Measurements from ENCODE around the gene PRRT3. TPM values are rescaled to one million over a fixed set of nuclear protein-coding genes. Genes with fewer than 3 reads are reported as not detected.
"Not testable (repeated sequence)": the region's sequence is repeated elsewhere in the genome, so short reads cannot be mapped to it uniquely, and the experiment has no call there.

The PRRT3 gene
- total and polyA plus RNA-seq, 2 of the 13 experiments (the other 11 are each of a cell fraction or from before 2014, with no cell fraction given) = 0.22 to 0.44 TPM

DNA sequence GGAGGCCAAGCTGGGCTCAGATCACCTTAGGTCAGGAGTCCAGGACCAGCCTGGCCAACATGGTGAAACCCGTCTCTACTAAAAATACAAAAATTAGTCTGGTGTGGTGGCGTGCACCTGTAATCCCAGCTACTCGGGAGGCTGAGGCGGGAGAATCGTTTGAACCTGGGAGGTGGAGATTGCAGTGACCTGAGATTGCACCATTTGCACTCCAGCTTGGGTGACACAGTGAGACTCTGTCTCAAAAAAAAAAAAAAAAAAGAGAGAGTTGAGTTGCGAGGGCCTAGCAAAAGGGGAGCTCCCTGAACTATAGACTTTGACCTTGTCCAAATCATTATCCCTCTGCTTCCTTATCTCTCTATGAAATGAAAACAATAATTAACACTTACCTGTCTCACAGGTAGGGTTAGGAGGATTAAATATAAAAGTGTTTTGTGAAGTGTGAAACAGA lies 51.2 kb downstream of the PRRT3 start:
- not testable (repeated sequence) for BruUV-seq (replicated peaks); TF ChIP-seq GABPA (IDR thresholded peaks at IDR 0.05; ENCODE audit: low read depth, low read length)
- FAIRE-seq = peak; percentile 53
- POLR2A ChIA-PET = interaction anchor here (0.6 to 9.3 kb wide), 10 partner anchors 10 to 264 kb away, joined by 3 to 298 read pairs (median 12); partner anchors contain the start of genes ARPC4, CRELD1, IL17RC and JAGN1
- TF ChIP-seq SIX4 (CRISPR knock-in tag; IDR thresholded peaks at IDR 0.05) (peak; percentile 26; the same call in 1 of the 2 replicates), JUNB (CRISPR knock-in tag; IDR thresholded peaks at IDR 0.05; ENCODE audit: borderline replicate concordance) (peak; percentile 37; the same call in 1 of the 2 replicates), NR2C2 (CRISPR knock-in tag; IDR thresholded peaks at IDR 0.05; ENCODE audit: borderline replicate concordance) (peak; percentile 63; the same call in 1 of the 2 replicates), RFXANK (CRISPR knock-in tag; IDR thresholded peaks at IDR 0.05) (0 out of 2 replicates have a peak, but pooled peaks have one; percentile 21), HOMEZ (CRISPR knock-in tag; IDR thresholded peaks at IDR 0.05; ENCODE audit: low read depth) (0 out of 2 replicates have a peak, but pooled peaks have one; percentile 38), ZNF788 (CRISPR knock-in tag; IDR thresholded peaks at IDR 0.05; ENCODE audit: borderline replicate concordance) (0 out of 2 replicates have a peak, but pooled peaks have one; percentile 77), TBX3 (IDR thresholded peaks at IDR 0.05; ENCODE audit: borderline replicate concordance) (peak; percentile 83; the same call in 1 of the 2 replicates), FOXP1 (IDR thresholded peaks at IDR 0.05) (peak; percentile 40; the same call in 1 of the 2 replicates), FOXP1 (CRISPR knock-in tag; IDR thresholded peaks at IDR 0.05) (peak; percentile 30; the same call in 1 of the 2 replicates), ZNF644 (CRISPR knock-in tag; IDR thresholded peaks at IDR 0.05; ENCODE audit: low read depth) (0 out of 2 replicates have a peak, but pooled peaks have one; percentile 26), ZEB1 (IDR thresholded peaks at IDR 0.05; ENCODE audit: insufficient replicate concordance, low read depth) (peak; percentile 96), TARDBP (CRISPR knock-in tag; IDR thresholded peaks at IDR 0.05) (peak; percentile 37; the same call in 1 of the 2 replicates), SMC3 (IDR thresholded peaks at IDR 0.05; ENCODE audit: low read length) (peak; percentile 19; the same call in 1 of the 2 replicates), GABPA (CRISPR knock-in tag; IDR thresholded peaks at IDR 0.05; ENCODE audit: low read depth) (peak; percentile 50)
- TF ChIP-seq, protein P1, sequence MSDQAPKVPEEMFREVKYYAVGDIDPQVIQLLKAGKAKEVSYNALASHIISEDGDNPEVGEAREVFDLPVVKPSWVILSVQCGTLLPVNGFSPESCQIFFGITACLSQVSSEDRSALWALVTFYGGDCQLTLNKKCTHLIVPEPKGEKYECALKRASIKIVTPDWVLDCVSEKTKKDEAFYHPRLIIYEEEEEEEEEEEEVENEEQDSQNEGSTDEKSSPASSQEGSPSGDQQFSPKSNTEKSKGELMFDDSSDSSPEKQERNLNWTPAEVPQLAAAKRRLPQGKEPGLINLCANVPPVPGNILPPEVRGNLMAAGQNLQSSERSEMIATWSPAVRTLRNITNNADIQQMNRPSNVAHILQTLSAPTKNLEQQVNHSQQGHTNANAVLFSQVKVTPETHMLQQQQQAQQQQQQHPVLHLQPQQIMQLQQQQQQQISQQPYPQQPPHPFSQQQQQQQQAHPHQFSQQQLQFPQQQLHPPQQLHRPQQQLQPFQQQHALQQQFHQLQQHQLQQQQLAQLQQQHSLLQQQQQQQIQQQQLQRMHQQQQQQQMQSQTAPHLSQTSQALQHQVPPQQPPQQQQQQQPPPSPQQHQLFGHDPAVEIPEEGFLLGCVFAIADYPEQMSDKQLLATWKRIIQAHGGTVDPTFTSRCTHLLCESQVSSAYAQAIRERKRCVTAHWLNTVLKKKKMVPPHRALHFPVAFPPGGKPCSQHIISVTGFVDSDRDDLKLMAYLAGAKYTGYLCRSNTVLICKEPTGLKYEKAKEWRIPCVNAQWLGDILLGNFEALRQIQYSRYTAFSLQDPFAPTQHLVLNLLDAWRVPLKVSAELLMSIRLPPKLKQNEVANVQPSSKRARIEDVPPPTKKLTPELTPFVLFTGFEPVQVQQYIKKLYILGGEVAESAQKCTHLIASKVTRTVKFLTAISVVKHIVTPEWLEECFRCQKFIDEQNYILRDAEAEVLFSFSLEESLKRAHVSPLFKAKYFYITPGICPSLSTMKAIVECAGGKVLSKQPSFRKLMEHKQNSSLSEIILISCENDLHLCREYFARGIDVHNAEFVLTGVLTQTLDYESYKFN (CRISPR knock-in tag; conservative IDR thresholded peaks at IDR 0.05) = peak; percentile 94
- TF ChIP-seq, protein P2, sequence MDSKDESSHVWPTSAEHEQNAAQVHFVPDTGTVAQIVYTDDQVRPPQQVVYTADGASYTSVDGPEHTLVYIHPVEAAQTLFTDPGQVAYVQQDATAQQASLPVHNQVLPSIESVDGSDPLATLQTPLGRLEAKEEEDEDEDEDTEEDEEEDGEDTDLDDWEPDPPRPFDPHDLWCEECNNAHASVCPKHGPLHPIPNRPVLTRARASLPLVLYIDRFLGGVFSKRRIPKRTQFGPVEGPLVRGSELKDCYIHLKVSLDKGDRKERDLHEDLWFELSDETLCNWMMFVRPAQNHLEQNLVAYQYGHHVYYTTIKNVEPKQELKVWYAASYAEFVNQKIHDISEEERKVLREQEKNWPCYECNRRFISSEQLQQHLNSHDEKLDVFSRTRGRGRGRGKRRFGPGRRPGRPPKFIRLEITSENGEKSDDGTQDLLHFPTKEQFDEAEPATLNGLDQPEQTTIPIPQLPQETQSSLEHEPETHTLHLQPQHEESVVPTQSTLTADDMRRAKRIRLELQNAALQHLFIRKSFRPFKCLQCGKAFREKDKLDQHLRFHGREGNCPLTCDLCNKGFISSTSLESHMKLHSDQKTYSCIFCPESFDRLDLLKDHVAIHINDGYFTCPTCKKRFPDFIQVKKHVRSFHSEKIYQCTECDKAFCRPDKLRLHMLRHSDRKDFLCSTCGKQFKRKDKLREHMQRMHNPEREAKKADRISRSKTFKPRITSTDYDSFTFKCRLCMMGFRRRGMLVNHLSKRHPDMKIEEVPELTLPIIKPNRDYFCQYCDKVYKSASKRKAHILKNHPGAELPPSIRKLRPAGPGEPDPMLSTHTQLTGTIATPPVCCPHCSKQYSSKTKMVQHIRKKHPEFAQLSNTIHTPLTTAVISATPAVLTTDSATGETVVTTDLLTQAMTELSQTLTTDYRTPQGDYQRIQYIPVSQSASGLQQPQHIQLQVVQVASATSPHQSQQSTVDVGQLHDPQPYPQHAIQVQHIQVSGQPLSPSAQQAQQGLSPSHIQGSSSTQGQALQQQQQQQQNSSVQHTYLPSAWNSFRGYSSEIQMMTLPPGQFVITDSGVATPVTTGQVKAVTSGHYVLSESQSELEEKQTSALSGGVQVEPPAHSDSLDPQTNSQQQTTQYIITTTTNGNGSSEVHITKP (CRISPR knock-in tag; IDR thresholded peaks at IDR 0.05; ENCODE audit: low read depth) = peak; percentile 84

More for the DNA sequence above, 51.2 kb downstream of the PRRT3 start:
- H2AFZ ChIP-seq (ENCODE audit: low read length); H3K36me3 ChIP-seq (replicated peaks in 1 of 2; ENCODE audit: control insufficient read depth in 1 of 2, insufficient read depth in 2 of 2, low read length in 2 of 2); H3K27me3 ChIP-seq (ENCODE audit: control insufficient read depth in 1 of 2, insufficient read depth in 2 of 2, low read length in 2 of 2); H3K9ac ChIP-seq (ENCODE audit: insufficient read depth, low read depth, low read length); H3K9me3 ChIP-seq (ENCODE audit: low read length); in situ Hi-C loops (cut with HindIII; ENCODE audit: extremely low pct_ligation_motif_present, low pct_unique_long_range_greater_than_20kb); H4K20me1 ChIP-seq (ENCODE audit: insufficient read depth, low read length); ATAC-seq; CTCF ChIA-PET (ENCODE audit: low intra/inter-chr PET ratio, low total read pairs): not testable (repeated sequence)
- Histone ChIP-seq H3K79me2 (ENCODE audit: insufficient read depth, low read length) (peaks cover 15% of the 10 kb centered on the region), H3K4me1 (ENCODE audit: insufficient read depth, low read length) (peaks cover 86% of the 10 kb centered on the region), H3K4me3 (replicated peaks in 1 of 3; ENCODE audit: insufficient read depth in 1 of 3, low read depth in 2 of 3, low read length in 3 of 3) (peak overlapping the region in 1 of 3 experiments; percentile 92; a peak in 1 of 6 replicates), H3K27ac (ENCODE audit: extremely low read length, insufficient read depth, low read length) (peak overlapping the region; percentile 100), H3K4me2 (ENCODE audit: low read depth, low read length) (peak overlapping the region; percentile 97)
- 10% methylated on average over 6 of the region's 6 CpGs for WGBS (ENCODE audit: low lambda C conversion rate)
- peak; percentile 84 for DNase-seq (ENCODE audit: low spot score)
- intact Hi-C loops (cut with micrococcal nuclease; ENCODE audit: unreplicated experiment) = loop anchor here (5.0 kb wide), 1 partner anchor 46 kb away; no protein-coding TSS in a partner anchor

Data from HepG2 (cell line).